Effector CD8-positive, alpha-beta T cell (primary cell): ENCODE results near the gene PC.
"Not testable (repeated sequence)": the region's sequence is repeated elsewhere in the genome, so short reads cannot be mapped to it uniquely, and the experiment has no call there.

Source experiments
- DNase-seq: peaks from one replicate; lab custom pipeline; 2025; lab: John Stamatoyannopoulos, UW

The PC gene

DNA sequence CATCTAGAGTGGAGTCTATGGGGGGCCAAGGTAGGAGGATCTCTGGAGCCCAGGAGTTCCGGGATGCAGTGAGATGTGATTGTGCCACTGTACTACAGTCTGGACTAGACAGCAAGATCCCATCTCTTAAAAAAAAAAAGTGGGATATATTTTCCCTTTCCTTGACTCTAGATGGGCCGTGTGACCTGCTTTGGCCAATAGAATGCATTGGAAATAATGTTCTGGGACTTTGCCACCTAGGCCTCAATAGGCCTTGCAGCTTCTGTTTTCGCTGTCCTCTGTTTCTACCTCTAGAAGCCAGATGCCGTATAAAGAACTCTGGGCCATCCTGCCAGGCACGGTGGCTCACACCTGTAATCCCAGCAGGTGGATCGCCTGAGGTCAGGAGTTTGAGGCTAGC is 20.5 kb upstream of the PC start:
- no peak for DNase-seq

- no peak for DNase-seq
These were observed 20.0 kb upstream of the PC start for GRCh38 chr11:66978229-66978628.

DNA sequence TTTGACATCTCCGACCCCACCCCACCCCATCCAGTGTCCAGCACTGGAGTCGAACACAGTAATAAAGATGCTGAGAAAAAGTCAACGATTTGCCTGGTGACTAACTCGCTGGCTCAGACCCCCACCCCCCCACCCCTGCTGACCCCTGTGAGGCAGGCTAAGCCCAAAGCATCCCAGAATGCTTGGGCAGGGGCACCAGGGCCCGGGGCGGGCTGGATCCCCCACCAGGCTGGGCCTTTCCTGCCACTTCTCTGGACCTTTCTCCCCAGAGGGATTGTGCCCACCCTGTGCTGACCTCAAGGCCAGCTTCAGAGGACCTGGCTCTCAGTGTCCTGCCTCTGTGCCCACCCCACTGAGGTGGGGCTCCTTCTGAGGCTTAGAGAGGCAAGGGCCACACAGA is 18.7 kb upstream of the PC start:
- no peak for DNase-seq

DNA sequence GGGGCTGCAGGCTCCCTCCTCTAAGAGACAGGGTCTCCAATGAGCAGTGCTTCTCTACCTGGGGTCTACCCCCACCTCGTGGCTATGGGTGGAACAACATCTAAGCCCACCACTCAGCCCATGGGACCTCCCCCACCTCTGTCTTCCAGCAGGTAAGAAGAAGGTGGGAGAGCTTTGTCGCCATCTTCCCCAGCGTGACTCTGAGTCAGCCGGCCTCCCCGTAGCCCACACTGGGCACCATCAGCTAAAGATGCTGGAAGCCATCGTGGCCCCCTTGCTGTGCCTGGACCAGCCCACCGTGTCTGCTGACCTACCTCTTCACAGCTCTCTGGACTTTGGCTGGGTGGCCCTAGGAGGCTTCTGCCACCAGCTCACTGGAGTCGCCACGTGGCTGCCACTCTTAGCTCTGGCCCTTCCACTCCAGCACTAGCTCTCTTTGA is 17.9 kb upstream of the PC start:
- no peak for DNase-seq

GRCh38 chr11:66975405-66976027 is 17.3 kb upstream of the PC start:
- no peak for DNase-seq

DNA sequence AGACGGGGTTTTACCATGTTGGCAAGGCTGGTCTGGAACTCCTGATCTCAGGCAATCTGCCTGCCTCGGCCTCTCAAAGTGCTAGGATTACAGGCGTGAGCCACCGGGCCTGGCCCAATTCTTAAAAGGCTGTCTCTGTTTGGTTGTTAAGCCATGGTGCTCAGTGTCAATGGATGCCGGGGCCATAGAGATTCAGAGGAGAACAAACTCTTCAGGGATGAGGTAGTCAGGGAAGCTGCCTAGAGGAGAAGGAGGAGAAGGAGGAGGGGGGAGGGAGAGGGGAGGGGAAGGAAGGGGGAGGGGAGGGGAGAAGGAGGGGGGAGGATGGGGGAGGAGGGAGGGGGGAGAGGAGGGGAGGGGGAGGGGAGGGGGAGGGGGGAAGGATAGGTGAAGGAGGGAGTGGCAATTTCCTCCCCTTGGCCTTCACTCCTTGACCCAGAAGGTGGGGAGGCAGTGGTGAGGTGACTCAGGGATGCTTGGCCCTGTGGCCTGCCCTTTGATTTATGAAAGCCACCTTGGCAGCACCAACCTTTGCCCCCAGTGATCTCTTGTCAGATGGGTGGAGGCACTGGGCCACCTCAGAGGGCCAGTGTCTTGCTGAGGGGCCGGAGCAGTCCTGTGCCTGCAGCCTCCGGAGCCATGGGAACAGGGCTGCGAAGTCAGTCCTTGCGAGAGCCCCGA is 16.7 kb upstream of the PC start, which contains the start of gene C11orf86:
Gene C11orf86, plus strand, starts transcription at position 581 of the 681 bp plus-strand sequence. Its CDS starts 59 bp downstream, at position 640.
- no peak for DNase-seq

DNA sequence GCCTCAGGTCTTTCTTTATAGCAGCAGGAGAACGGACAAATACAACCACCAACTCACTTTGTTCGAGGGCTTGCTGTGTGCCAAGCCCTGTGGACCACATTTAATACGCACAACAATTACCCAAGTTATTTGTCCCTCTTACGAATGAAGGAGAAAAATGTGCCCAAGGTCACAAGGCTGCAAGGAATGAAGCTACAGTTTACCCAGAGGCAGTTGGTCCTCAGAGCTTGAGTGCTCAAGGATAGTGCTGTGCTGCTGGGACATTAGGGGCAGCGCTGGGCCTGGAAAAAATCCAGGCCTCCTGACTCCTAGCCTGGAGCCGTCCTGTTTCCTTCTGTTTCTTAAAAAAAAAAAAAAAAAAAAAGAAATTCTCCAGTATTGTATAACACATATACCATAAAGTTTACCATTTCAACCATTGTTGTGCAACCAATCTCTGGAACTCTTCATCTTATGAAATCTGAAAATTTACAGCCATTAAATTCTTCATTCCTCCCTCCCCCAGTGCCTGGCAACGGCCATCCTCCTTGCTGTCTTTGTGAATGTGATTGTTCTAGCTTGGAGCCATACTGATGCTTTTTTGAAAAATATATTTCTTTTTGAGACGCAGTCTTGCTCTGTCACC is 15.9 kb upstream of the PC start:
- DNase-seq, result no peak

GRCh38 chr11:66971488-66971887 is 13.3 kb upstream of the PC start:
- no peak for DNase-seq

DNA sequence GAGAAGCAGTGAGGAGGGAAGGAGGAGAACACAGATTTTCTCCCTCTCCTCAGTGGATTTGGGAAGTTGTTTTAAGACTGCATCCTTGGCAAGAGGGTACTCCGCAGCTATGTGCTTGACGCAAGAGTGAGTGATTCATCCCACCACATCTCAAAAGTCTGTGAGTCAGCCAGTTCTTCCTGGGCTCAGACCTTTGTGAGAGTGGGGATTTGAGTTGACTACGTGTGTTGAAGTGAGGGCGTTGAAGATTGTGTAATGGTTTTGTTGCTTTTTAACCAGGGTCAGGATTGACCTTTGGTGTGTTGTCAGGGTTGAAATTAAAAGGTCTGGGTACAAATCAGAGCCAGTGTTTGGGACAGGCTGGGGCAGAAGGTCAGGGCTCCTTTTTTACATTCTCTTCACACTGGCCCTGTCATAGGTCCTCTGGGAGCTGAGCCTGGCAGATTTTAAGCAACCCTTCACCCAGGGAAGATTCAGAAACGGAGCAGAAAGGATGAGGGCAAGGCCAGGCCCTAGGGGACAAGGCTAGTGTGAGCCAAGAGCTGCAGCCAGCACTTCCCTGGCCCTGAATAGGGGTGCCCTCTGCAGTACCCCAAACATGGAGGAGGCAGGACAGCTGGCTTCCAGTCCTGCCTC is 12.7 kb upstream of the PC start:
- no peak for DNase-seq

- no peak for DNase-seq
These were observed 12.2 kb upstream of the PC start for GRCh38 chr11:66970371-66970806.

DNA sequence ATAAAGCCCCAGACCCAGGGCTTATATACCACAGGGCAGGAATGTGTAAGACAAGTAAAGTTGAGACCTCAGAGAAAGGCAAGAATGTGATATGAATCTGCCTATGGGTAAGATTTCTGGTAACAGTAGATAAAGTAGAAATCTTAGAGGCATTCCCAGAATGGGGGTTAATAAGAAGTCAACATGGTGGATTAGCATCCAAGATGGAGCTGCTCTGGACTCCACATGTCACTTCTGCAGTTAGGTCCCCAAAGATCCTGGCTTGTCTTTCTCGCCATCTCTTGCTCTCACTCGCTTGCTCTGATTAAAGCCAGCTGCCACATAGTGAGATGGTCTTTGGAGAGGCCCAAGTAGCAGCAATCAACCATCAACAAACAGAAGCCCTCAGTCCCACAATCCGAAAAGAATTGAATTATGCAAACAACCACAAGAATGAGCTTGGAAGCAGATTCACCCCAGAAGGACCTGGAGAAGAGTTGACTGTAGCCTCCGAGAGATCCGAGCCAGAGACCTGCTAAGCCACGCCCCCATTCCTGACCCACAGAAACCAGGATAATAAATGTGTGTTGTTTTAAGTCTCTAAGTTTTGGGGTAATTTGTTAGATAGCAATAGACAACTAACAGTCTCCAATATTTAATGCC is 11.5 kb upstream of the PC start:
- no peak for DNase-seq

DNA sequence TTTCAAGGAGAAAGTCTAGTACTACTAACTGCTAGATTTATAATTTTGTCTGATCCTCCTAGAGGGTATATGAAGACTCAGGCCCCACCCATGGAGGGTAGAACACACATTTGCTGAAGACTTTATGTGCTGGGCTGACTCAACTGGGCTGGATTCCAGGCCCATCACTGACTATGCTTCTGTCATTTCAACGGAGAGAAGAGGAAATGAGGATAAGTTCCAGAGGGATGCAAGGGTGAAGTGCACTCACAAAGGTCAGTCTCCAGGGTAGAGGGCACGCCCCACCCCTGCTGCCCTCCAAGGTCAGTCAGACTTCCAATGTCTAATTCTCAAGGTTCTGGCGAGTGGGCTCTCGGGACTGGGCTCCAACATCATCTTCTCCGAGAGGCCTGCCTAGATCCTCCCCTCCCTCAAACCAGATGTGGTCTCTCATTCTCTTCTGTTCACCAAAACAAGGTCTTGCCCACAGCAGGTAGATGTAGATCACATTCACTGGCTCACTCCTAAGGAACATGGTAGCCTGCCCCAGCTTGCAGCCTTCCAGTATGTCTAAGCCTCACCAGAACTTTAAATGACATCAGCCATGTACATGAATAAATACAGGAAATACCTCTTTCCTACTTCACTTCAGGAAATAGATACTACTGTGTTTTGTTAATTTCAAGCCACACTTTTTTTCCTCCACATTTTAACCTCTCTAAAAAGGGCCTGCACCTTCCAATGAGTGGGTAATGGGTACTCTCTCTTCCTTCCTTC is 9.7 kb upstream of the PC start:
- no peak for DNase-seq

DNA sequence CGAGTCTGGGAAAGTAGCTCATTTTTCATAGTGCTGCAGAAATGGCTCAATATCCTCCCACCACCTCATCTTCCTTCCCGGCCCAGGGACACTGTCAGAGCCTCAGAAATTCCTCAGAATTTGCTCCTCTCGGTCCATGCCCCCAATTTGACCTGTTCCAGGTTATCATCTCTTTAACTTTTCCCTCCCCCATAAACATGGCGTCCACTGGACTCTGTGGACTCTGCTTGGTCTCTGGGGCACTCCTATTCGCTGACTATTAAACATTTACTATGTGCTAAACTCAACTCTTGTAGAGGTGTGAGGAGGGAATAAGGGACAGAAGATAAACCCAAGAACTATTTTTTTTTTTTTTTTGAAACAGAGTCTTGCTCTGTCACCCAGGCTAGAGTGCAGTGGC is 8.2 kb upstream of the PC start:
- no peak for DNase-seq

DNA sequence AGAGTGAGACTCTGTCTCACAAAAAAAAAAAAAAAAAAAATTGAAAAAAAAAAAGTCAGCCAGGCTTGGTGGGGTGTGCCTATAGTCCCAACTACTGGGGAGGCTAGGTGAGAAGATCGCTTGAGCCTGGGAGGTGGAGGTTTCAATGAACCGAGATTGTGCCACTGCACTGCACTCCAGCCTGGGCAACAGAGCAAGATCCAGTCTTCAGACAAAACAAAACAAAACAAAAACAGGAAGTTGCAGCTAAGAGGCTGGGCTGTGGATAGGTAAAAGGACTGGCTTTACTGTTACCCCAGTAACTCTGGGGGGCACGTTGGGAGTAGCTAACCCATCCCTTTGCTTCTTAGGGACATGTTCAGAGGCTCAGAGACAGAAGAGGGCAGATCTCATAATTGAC is 6.3 kb upstream of the PC start:
- DNase-seq, result no peak

DNA sequence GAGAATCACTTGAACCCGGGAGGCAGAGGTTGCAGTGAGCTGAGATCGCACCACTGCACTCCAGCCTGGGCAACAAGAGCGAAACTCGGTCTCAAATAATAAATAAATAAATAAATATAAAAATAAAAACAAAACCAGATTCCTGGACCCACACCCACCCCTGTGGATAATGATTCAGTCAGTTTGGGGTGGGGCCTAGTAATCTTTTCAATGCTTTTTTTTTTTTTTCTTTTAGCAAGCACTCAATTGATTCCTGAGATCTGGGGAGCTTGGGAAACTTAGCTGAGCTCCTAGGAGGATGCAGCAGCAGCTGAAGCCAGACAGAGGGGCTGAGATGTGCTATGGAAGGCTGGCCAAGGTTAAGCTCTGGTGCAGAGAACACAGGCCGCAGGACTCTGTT is 4.6 kb upstream of the PC start:
- DNase-seq, result no peak

DNA sequence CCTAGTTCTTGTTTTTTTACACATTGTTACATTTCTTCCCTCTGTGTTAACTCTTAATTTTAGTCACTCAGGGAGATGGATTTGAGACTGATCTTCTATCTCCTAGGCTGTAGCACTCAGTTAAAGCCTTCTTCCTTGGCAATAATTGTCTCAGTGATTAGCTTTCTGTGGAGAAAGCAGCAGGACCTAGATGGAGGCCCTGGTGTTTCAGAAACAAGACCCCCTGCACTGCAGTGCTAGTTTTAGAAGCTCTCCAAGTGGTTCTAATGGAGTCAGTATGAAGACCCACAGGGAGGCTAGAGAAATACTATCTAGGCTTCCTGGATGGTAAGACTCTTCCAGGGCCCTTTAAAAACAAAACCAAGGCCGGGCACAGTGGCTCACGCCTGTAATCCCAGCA is 4.1 kb upstream of the PC start:
- DNase-seq, result no peak

DNA sequence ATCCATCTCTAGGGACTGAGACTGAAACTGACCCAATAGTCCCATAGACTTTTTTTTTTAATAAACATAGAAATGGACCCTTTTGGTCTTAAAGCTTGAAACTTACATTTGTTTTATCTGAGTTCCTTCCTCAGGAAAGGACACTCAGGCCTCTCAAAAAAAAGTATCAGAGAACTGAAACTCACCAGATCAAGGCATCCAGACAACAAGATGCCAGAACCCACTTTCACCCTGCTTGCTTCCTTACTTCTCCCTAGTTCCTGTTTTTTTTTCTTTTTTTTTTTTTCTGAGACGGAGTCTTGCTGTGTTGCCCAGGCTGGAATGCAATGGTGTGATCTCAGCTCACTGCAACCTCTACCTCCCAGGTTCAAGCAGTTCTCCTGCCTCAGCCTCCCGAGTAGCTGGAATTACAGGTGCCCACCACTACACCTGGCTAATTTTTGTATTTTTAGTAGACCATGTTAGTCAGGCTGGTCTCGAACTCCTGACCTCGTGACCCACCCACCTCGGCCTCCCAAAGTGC is 3.6 kb upstream of the PC start:
- DNase-seq, result not testable (repeated sequence)

GRCh38 chr11:66958956-66959274 is 732 bp upstream of the PC start:
- DNase-seq, result no peak

DNA sequence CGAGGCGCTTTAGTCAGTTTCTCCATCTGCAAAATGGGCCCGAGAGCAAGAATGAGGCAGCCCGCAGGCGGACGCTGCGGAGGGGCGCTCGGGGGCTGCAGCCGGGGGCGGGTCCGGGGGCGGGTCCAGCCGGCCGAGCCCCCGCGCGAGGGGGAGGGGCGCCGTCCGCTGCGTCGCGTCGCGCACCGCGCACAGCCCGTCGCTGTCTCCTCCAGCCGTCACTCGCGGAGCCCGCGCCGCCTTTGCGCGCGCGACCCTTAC is 282 bp downstream of the PC start:
- no peak for DNase-seq

DNA sequence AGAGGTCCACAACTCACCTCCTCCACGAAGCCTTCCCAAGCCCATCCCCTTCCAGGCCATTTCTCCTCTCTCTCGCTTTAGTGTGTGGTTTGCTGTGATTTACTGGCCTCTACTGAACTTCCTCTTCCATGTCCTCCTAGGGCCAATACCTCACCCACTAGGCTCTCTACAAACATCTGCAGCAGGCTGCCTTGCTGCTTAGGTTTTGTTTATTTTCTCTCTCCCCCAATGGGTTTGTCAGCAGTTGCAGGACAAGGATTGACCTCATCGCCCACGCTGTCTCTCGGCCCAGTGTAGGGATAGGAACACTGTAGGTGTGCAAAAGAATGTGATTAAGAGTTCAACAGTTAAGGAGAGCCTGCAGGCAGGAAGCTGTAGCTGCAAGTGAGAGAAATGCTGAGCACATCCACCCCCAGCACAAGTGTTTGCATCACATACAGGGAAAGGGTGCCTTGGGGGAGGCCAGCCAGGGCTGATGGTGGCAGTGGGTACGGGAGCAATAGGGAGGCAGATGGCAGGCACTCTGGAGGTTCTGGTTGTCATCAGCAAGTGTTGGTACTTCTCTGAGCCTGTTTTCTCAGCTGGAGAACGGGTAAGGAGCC is 1.4 kb downstream of the PC start:
- no peak for DNase-seq

DNA sequence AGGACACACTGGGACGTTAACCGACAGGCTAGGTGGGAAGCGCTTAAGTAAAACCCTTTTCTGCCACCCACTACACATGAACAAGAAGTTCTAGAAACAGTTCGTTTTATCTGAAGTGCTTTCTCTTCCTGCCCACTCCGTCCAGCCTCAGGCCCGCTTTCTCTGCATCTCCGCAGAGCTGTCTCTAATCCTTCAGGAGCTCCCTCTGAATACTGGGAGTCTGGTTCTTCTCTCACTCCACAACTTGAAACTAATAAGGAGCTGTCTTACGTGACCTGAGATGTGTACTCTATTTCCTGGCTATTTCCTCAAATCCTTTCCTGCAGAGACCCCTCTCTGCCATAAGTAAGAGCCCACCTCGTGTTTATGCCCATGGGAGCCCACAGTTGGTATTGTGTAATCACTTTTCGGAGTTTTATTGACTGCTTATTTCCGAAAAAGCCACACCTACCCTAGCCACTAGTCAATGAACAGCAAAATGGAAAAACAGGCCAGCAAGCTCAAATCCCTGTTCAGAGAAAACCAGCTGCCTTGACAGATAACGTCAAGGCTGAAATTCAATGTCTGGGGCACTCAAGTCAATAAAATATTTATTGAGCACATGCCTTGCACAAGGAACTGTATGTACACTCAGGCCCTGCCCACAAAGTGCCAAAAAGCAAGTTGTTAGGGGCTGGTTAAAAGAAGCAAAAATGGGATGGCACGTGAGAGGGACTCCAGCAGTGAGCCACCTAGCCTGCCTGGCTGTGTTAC is 4.9 kb downstream of the PC start:
- no peak for DNase-seq
